Measurements from ENCODE around the gene IPO4. TPM values are rescaled to one million over a fixed set of nuclear protein-coding genes. Genes with fewer than 3 reads are reported as not detected.
"Not testable (repeated sequence)": the region's sequence is repeated elsewhere in the genome, so short reads cannot be mapped to it uniquely, and the experiment has no call there.

The IPO4 gene
- total RNA-seq, 2 donors from 2014 or later: 12.1 to 15.7 TPM

GRCh38 chr14:24219080-24219479 is 30.5 kb upstream of the IPO4 start:
- no peak for DNase-seq (ENCODE audit: low spot score)
- Histone ChIP-seq H3K27me3 (no peaks in the 10 kb centered on the region), H3K4me3 (no peak overlapping the region), H3K4me1 (peaks cover 0 to 18% of the 10 kb centered on the region in 2 donors), H3K27ac (no peak overlapping the region), H3K36me3 (peaks cover 7% of the 10 kb centered on the region), H3K9me3 (no peaks in the 10 kb centered on the region)
- no peak for TF ChIP-seq CTCF (IDR thresholded peaks at IDR 0.05)

GRCh38 chr14:24216876-24217275 is 28.3 kb upstream of the IPO4 start:
- not testable (repeated sequence) for H3K27ac ChIP-seq; H3K36me3 ChIP-seq; H3K9me3 ChIP-seq; DNase-seq (ENCODE audit: low spot score); H3K27me3 ChIP-seq; H3K4me3 ChIP-seq
- H3K4me1 ChIP-seq: peaks cover 0 to 28% of the 10 kb centered on the region in 2 donors

- H3K4me3 ChIP-seq: peak overlapping the region in 1 of 2 donors; percentile 72
- H3K27ac ChIP-seq: peak overlapping the region; percentile 89 to 90
- H3K36me3 ChIP-seq: peaks cover 7% of the 10 kb centered on the region
- TF ChIP-seq CTCF (IDR thresholded peaks at IDR 0.05): no peak
- DNase-seq (ENCODE audit: low spot score): no peak
- peaks cover 0 to 34% of the 10 kb centered on the region in 2 donors for H3K4me1 ChIP-seq
- no peaks in the 10 kb centered on the region for H3K27me3 ChIP-seq
- H3K9me3 ChIP-seq: no peaks in the 10 kb centered on the region
These were observed 27.7 kb upstream of the IPO4 start for GRCh38 chr14:24216345-24216699.

- TF ChIP-seq CTCF (IDR thresholded peaks at IDR 0.05): peak in 1 of 2 donors; percentile 78
- peak within 1 kb of the TSS; percentile 89 to 90 for H3K27ac ChIP-seq
- no peaks in the 10 kb centered on the region for H3K9me3 ChIP-seq
- H3K36me3 ChIP-seq: peaks cover 7% of the 10 kb centered on the region
- DNase-seq (ENCODE audit: low spot score): peak; percentile 88
- peaks cover 0 to 35% of the 10 kb centered on the region in 2 donors for H3K4me1 ChIP-seq
- H3K27me3 ChIP-seq: no peaks in the 10 kb centered on the region
- H3K4me3 ChIP-seq: peak within 1 kb of the TSS; percentile 68 to 72
These were observed 27.1 kb upstream of the IPO4 start, which contains the start of gene MDP1 for GRCh38 chr14:24215495-24216344. Gene MDP1 (minus strand): TSS chr14:24216066. CDS start chr14:24215955, 111 bp downstream.

- Histone ChIP-seq H3K27ac (peak overlapping the region; percentile 89 to 97), H3K36me3 (peaks cover 18% of the 10 kb centered on the region), H3K27me3 (no peaks in the 10 kb centered on the region), H3K9me3 (no peaks in the 10 kb centered on the region), H3K4me3 (peak overlapping the region; percentile 78 to 93), H3K4me1 (peaks cover 0 to 35% of the 10 kb centered on the region in 2 donors)
- no peak for DNase-seq (ENCODE audit: low spot score)
- no peak for TF ChIP-seq CTCF (IDR thresholded peaks at IDR 0.05)
These were observed 25.4 kb upstream of the IPO4 start for GRCh38 chr14:24213866-24214662.

Measured in right atrium auricular region (tissue), 2 donors.